ENCODE results near the gene FBXL19.

The FBXL19 gene

DNA sequence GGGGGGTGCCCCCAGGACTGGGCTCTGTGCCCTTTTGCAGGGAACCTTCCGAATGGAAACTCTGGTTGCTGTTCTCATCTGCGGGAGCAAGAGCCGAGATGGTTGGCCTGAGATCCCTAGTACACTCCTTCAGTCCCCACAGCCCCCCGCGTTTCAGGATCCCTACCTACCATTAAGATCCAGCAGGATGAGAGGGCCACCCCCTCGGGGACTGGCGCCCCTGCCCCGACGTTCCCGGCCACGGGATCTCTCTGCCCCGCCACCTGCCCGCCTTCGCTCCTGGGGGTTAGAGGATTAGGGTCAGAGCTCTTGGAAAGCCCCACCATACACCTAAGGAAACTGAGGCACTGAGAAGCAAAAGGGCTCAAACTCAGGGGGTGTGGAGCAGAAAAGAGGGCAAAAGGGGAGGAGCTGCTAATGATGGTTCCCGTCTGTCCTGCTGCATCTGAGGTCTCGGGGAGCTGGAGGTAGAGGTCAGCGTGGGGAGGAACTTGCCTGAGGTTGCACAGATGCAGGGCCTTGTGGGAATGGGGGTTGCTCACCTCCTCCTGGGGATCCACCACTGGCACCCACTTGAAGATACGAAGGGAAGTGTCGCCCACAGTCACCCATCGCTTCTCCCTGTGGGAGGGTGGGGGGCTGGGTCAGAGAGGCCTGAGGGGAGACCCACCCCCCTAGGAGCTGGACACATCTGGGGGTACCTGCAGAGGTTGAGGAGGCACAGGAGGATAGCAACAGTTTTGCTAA, 30.5 kb upstream of the FBXL19 start:
- TF ChIP-seq, protein P1, sequence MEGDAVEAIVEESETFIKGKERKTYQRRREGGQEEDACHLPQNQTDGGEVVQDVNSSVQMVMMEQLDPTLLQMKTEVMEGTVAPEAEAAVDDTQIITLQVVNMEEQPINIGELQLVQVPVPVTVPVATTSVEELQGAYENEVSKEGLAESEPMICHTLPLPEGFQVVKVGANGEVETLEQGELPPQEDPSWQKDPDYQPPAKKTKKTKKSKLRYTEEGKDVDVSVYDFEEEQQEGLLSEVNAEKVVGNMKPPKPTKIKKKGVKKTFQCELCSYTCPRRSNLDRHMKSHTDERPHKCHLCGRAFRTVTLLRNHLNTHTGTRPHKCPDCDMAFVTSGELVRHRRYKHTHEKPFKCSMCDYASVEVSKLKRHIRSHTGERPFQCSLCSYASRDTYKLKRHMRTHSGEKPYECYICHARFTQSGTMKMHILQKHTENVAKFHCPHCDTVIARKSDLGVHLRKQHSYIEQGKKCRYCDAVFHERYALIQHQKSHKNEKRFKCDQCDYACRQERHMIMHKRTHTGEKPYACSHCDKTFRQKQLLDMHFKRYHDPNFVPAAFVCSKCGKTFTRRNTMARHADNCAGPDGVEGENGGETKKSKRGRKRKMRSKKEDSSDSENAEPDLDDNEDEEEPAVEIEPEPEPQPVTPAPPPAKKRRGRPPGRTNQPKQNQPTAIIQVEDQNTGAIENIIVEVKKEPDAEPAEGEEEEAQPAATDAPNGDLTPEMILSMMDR (IDR thresholded peaks at IDR 0.05; ENCODE audit: extremely low read depth, missing control alignments), result no peak
- DNase-seq (ENCODE audit: low spot score), result no peak

DNA sequence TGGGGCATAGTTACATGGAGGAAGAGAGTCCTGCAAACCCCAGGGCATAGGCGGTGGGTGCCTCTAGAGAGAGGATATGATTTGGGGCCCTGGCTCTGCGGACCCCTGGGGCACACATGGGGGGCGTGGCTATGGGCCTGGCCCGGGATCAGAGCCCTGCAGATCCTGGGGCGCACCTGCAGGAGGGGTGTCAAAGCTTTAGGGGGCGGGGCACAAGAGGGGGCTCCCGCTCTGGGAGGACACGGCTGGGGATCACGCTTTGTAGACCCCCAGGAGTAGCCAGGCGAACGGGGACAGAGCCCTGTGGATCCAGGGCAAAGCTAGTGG, 30.0 kb upstream of the FBXL19 start:
- no peak for DNase-seq (ENCODE audit: low spot score)
- TF ChIP-seq, protein P1 (IDR thresholded peaks at IDR 0.05; ENCODE audit: extremely low read depth, missing control alignments), result no peak

- TF ChIP-seq, protein P1 (IDR thresholded peaks at IDR 0.05; ENCODE audit: extremely low read depth, missing control alignments), result peak; percentile 58
- DNase-seq (ENCODE audit: low spot score), result peak; percentile 97
Measured at GRCh38 chr16:30893744-30894539, 29.4 kb upstream of the FBXL19 start, which contains the start of gene BCL7C. Gene BCL7C, minus strand, starts transcription at chr16:30894077. Its CDS starts 133 bp downstream, at chr16:30893944.

DNA sequence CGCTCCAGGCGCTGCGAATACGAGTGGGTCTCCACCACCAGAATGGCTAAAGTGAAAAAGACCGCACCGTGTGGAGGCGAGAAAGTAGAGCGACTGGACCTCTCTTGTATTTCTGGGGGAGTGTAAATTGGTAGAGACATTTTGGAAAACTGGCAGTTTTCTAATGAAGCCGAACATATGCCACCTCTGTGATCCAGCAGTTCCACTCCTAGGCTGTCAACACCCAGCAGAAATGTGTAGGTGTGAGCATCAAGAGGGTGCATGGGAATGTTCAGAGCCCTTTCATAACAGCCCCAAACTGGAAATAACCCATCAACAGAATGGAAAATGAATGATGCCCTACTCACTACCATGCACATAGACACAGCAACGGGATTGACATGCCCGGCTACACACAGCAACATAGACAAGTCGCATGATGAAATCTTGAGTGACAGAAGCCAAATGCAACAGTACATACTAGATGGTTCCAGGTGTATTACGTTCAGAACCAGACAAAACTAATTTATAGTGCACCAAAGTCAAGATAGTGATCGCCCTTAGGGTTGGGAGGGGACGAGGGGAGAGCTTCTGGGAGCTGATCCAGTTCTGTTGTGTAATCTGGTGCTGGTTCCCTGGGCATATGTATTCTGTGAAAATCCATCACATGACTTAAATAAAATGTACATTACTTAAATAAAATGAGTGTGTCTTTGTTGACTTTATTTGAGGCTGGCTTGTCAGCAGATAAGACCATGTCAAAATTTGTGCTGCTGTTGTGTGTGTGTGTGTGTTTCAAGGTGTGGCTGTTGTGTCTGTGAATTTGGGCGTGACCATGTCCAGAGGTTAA, 28.6 kb upstream of the FBXL19 start:
- TF ChIP-seq, protein P1 (IDR thresholded peaks at IDR 0.05; ENCODE audit: extremely low read depth, missing control alignments), result no peak
- no peak for DNase-seq (ENCODE audit: low spot score)

GRCh38 chr16:30895627-30896260, 27.6 kb upstream of the FBXL19 start:
- TF ChIP-seq, protein P1 (IDR thresholded peaks at IDR 0.05; ENCODE audit: extremely low read depth, missing control alignments), result no peak
- no peak for DNase-seq (ENCODE audit: low spot score)

GRCh38 chr16:30896261-30896888, 27.0 kb upstream of the FBXL19 start, which contains the start of gene CTF1:
Gene CTF1, plus strand, starts transcription at chr16:30896614. Its CDS starts 30 bp downstream, at chr16:30896644.
- TF ChIP-seq, protein P1 (IDR thresholded peaks at IDR 0.05; ENCODE audit: extremely low read depth, missing control alignments), result no peak
- DNase-seq (ENCODE audit: low spot score), result peak; percentile 38
